Ovary (tissue), 3 donors: ENCODE results near the gene SLC1A3.

ENCODE experiments used
- POLR2A ChIP-seq: fragments of 450-650 bp; IDR thresholded peaks from one replicate; pipeline ENCODE4 v1.6.1; 2017; ENCODE audit warnings: antibody characterized with exemption, mild to moderate bottlenecking, moderate library complexity
- TF ChIP-seq, protein P1 (sequence below), 3 donors: fragments of 450-650 bp in 2 of 3; fragments of 200-600 bp in 1 of 3; IDR thresholded peaks; one replicate each; pipeline versions ENCODE4 v1.5.1 to v1.8.0; 2016 to 2022; ENCODE audit warnings: antibody characterized with exemption in 3 of 3, mild to moderate bottlenecking in 1 of 3
- donor health status: DM: no; HTN: no; CAD: no.

DNA sequence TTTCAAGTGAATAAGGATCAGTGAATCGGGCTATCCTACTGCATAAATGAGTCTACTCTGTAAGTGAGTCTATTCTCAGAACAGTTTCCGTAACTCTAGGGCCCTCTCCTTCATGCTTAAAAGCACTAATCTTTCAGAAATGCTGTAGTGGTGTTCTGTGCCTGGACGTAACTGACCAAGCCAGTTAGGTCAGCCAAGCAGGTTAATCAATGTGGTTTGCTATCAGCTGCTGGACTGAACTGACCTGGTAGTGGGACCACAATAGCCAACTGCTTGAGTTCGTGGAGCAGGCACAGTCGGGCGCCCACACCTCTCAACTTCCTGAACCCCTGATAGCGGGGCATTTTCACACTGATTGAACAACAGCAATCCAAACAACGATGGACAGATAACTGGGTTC is 6.8 kb downstream of the SLC1A3 start:
- no peak for TF ChIP-seq POLR2A
- TF ChIP-seq, protein P1, sequence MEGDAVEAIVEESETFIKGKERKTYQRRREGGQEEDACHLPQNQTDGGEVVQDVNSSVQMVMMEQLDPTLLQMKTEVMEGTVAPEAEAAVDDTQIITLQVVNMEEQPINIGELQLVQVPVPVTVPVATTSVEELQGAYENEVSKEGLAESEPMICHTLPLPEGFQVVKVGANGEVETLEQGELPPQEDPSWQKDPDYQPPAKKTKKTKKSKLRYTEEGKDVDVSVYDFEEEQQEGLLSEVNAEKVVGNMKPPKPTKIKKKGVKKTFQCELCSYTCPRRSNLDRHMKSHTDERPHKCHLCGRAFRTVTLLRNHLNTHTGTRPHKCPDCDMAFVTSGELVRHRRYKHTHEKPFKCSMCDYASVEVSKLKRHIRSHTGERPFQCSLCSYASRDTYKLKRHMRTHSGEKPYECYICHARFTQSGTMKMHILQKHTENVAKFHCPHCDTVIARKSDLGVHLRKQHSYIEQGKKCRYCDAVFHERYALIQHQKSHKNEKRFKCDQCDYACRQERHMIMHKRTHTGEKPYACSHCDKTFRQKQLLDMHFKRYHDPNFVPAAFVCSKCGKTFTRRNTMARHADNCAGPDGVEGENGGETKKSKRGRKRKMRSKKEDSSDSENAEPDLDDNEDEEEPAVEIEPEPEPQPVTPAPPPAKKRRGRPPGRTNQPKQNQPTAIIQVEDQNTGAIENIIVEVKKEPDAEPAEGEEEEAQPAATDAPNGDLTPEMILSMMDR (IDR thresholded peaks at IDR 0.05): no peak
